Umbilical cord (tissue), 1 donor: ENCODE measurements around the gene RHOG. TPM values are rescaled to one million over a fixed set of nuclear protein-coding genes. Genes with fewer than 3 reads are reported as not detected.

Experiments used
- total RNA-seq: library from RNA; depleted of rRNA; stranded (reverse); fragments of >200 nt; gene quantifications from one replicate; pipeline ENCODE4 v1.2.3, GENCODE V29; 2014; ENCODE audit warnings: low replicate concordance; ENCODE audit not compliant: insufficient read depth

Gene RHOG
- total RNA-seq, 1 donor from 2014 or later = 8.7 TPM

Other genes with a start within 250 kb of the RHOG start
- not detected for gene ART5, start 199.0 kb downstream of the RHOG start, total RNA-seq
- gene ART1, start 195.8 kb downstream of the RHOG start, total RNA-seq = not detected
- 1.7 TPM for gene CHRNA10, start 169.6 kb downstream of the RHOG start, total RNA-seq
- 62.4 TPM for gene NUP98, start 43.4 kb downstream of the RHOG start, total RNA-seq
- gene PGAP2, start 32.4 kb downstream of the RHOG start, total RNA-seq = 3.6 TPM
- 21.7 TPM for gene STIM1, start 14.7 kb upstream of the RHOG start, total RNA-seq